ENCODE measurements around the gene PCDHA13.
A peak's percentile ranks its signal among the peaks of the same experiment; 100 is the strongest.
"Not testable (repeated sequence)": the region's sequence is repeated elsewhere in the genome, so short reads cannot be mapped to it uniquely, and the experiment has no call there.

PCDHA13 gene

DNA sequence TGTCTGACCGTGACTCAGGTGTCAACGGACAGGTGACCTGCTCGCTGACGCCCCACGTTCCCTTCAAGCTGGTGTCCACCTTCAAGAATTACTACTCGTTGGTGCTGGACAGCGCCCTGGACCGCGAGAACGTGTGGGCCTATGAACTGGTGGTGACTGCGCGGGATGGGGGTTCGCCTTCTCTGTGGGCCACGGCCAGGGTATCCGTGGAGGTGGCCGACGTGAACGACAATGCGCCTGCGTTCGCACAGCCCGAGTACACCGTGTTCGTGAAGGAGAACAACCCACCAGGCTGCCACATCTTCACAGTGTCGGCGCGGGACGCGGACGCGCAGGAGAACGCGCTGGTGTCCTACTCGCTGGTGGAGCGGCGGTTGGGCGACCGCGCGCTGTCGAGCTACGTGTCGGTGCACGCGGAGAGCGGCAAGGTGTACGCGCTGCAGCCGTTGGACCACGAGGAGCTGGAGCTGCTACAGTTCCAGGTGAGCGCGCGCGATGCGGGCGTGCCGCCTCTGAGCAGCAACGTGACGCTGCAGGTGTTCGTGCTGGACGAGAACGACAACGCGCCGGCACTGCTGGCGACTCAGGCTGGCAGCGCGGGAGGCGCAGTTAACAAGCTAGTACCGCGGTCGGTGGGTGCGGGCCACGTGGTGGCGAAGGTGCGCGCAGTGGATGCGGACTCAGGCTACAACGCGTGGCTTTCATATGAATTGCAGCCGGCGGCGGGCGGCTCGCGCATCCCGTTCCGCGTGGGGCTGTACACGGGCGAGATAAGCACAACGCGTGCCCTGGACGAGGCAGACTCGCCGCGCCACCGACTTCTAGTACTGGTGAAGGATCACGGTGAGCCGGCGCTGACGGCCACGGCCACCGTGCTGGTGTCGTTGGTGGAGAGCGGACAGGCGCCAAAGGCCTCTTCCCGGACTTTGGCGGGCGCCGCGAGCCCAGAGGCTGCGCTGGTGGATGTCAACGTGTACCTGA is 11.4 kb upstream of the PCDHA13 start:
- DNase-seq: no peak

GRCh38 chr5:140875085-140876065 is 6.5 kb upstream of the PCDHA13 start, which contains the start of gene PCDHA12:
Gene PCDHA12 (plus strand): TSS chr5:140875308. CDS start chr5:140875473, 165 bp downstream.
- no peak for DNase-seq

- DNase-seq: not testable (repeated sequence)
These were observed 5.2 kb upstream of the PCDHA13 start for GRCh38 chr5:140876541-140877261.

DNA sequence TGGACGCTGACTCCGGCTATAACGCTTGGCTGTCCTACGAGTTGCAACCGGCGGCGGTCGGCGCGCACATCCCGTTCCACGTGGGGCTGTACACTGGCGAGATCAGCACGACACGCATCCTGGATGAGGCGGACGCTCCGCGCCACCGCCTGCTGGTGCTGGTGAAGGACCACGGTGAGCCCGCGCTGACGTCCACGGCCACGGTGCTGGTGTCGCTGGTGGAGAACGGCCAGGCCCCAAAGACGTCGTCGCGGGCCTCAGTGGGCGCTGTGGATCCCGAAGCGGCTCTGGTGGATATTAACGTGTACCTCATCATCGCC is 4.7 kb upstream of the PCDHA13 start:
- no peak for DNase-seq

DNA sequence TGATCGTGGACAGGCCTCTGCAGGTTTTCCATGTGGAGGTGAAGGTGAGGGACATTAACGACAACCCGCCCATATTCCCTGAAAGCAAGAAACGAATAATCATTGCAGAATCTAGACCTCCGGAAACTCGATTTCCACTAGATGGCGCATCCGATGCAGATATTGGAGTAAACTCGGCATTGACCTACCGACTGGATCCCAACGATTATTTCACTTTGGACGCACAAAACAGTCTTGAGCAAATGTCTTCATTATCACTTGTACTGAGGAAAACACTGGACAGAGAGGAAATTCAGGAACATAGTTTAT is 621 bp downstream of the PCDHA13 start:
- DNase-seq: no peak

GRCh38 chr5:140883373-140883772 is 1.4 kb downstream of the PCDHA13 start:
- no peak for DNase-seq

- no peak for DNase-seq
These were observed 2.2 kb downstream of the PCDHA13 start for GRCh38 chr5:140883927-140884697.

GRCh38 chr5:140916325-140916724 is 34.4 kb downstream of the PCDHA13 start:
- no peak for DNase-seq

GRCh38 chr5:140923601-140924000 is 41.7 kb downstream of the PCDHA13 start:
- DNase-seq: no peak

DNA sequence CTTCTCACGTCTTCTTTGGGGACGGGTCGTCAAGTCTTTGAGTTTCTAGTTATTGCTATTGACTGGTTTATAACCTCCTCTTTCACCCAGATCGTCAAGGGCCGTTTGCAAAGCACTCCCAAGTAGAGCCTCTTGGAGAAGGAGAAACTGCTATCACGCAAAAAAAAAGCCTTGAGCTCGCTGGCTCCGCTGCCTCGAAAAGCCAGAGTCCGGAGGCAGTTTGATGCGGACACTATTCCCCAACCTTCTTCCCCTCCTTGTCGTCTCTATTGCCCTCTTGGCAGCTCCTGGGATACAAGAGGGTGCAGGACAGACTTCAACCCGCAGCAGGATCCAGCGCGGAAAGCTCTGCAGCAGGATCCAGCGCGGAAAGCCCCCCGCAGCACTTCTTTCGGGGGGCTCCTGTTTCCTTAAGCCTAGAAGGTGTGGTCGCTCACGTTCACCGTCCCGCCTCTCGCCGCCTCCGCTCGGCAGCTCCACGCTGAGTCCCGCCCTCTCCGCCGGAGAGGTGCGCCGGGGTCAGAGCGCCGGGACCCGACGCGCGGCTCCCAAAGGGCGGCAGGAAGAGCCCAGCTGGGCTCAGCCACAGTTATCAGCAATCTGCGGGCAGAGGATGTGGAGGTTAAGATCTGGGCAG is 44.0 kb downstream of the PCDHA13 start, which contains the start of gene PCDHAC1:
PCDHAC1 (plus strand) TSS at position 494 of the 637 bp plus-strand sequence. CDS start 594 bp downstream, outside the sequence.
- no peak for DNase-seq

DNA sequence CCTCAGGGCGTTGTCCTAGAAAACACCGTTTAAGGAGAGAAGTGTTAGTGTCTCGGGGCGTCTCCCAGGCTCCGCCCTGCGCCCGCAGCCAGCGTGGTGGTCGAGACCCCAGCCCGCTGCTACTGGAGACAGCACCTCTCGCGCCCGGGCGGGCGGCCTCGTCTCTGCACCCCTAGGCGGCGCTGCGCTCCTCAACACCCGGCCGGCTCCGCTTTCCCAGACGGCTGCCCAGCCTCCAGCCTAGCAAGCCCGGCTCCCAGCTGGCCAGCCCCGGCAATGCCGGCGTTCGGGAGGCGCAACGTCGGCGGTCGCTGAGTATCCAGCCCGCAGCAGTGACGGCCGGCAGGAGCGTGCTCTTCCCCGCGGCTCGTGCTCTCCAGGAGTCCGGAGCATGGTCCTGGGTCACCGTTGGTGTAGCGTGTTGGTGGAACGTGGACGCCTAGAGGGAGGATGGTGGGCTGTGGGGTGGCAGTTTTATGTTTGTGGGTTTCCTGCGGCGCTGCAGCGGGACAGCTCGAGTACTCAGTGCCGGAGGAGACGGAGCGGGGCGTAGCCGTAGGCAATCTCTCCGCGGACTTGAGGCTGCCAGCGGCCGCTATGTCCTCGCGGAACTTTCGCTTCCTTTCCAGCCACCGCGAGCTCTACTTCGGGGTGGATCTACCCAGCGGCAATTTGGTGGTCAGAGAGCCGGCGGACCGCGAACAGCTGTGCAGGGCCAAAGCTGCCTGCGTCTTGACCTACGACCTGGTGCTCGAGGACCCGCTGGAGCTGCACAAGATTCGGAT is 44.7 kb downstream of the PCDHA13 start:
- DNase-seq: peak; percentile 10

- no peak for DNase-seq
These were observed 45.3 kb downstream of the PCDHA13 start for GRCh38 chr5:140927228-140927573.
